Glutamatergic neuron (in vitro differentiated cells): Measurements from ENCODE around the gene LINC01488. TPM values are rescaled to one million over a fixed set of nuclear protein-coding genes. Genes with fewer than 3 reads are reported as not detected.

Experiments
- DNase-seq: peaks from one replicate; pipeline ENCODE4 v3.0.0; 2022
- H3K27ac Mint-ChIP-seq: one replicate; pipeline ENCODE4 v1.8.0; 2020; ENCODE audit warnings: mild to moderate bottlenecking, mixed read lengths, inconsistent platforms; ENCODE audit not compliant: unreplicated experiment
- H3K27me3 Mint-ChIP-seq: one replicate; pipeline ENCODE4 v1.8.0; 2020; ENCODE audit warnings: mild to moderate bottlenecking, moderate library complexity, mixed read lengths, inconsistent platforms; ENCODE audit not compliant: unreplicated experiment
- H3K36me3 Mint-ChIP-seq: one replicate; pipeline ENCODE4 v1.8.0; 2020; ENCODE audit warnings: mild to moderate bottlenecking, mixed read lengths, inconsistent platforms; ENCODE audit not compliant: unreplicated experiment
- H3K4me1 Mint-ChIP-seq: one replicate; pipeline ENCODE4 v1.8.0; 2020; ENCODE audit warnings: mild to moderate bottlenecking, low read depth, mixed read lengths, inconsistent platforms; ENCODE audit not compliant: unreplicated experiment
- H3K4me3 Mint-ChIP-seq: one replicate; pipeline ENCODE4 v1.8.0; 2020; ENCODE audit warnings: mild to moderate bottlenecking, mixed read lengths, inconsistent platforms; ENCODE audit not compliant: unreplicated experiment
- H3K9me3 Mint-ChIP-seq: one replicate; pipeline ENCODE4 v1.8.0; 2020; ENCODE audit warnings: mild to moderate bottlenecking, moderate library complexity, mixed read lengths, inconsistent platforms; ENCODE audit not compliant: unreplicated experiment
- total RNA-seq: library from RNA; stranded (reverse); fragmentation: NEBNext Ultra II Directional; extraction: Animal tissue kit (Norgen Biotek cat#: 25700); gene quantifications from one replicate; pipeline ENCODE4 v1.2.1, GENCODE V29; 2021; ENCODE audit not compliant: unreplicated experiment
- TF ChIP-seq, protein P1 (sequence below): fragments of 200-600 bp; sonication (generic); IDR thresholded peaks from one replicate; pipeline ENCODE4 v1.5.0; 2021; ENCODE audit not compliant: partially characterized antibody, unreplicated experiment

Gene LINC01488
- total RNA-seq, 1 donor from 2014 or later, result not detected

DNA sequence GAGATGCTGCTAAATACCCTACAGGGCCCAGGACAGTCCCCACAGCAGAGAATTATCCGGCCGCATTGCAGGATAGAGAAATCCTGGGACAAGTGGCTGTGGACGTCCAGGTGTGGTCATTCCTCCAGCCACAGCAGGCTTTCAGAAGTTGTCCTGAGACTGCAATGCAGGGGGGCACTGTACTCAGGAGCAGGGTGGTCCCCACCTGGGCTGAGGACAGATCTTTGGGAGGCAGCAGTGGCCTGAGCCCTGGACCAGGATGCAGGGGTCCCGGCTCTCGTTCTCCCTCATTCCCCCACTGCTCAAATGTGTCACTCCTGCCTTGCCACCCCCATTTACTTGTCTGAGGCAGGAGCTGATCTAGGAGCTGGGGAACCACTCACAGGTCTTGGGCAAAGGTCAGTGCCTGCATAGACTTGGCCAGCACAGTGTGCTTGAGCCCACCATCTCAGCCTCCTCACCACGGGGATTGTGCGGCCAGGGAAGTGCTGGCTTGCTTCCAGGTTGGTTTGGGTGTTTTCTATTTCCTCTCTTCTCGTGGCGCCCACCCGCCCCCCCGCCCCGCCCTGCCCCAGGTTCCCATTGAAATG, 15.3 kb downstream of the LINC01488 start:
- DNase-seq, result no peak
- peaks cover under 1% of the 10 kb centered on the region for H3K36me3 Mint-ChIP-seq
- H3K9me3 Mint-ChIP-seq, result no peaks in the 10 kb centered on the region
- no peak overlapping the region for H3K27ac Mint-ChIP-seq
- TF ChIP-seq, protein P1, sequence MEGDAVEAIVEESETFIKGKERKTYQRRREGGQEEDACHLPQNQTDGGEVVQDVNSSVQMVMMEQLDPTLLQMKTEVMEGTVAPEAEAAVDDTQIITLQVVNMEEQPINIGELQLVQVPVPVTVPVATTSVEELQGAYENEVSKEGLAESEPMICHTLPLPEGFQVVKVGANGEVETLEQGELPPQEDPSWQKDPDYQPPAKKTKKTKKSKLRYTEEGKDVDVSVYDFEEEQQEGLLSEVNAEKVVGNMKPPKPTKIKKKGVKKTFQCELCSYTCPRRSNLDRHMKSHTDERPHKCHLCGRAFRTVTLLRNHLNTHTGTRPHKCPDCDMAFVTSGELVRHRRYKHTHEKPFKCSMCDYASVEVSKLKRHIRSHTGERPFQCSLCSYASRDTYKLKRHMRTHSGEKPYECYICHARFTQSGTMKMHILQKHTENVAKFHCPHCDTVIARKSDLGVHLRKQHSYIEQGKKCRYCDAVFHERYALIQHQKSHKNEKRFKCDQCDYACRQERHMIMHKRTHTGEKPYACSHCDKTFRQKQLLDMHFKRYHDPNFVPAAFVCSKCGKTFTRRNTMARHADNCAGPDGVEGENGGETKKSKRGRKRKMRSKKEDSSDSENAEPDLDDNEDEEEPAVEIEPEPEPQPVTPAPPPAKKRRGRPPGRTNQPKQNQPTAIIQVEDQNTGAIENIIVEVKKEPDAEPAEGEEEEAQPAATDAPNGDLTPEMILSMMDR, result no peak
- peaks cover 1% of the 10 kb centered on the region for H3K4me1 Mint-ChIP-seq
- no peaks in the 10 kb centered on the region for H3K27me3 Mint-ChIP-seq
- H3K4me3 Mint-ChIP-seq, result no peak overlapping the region

DNA sequence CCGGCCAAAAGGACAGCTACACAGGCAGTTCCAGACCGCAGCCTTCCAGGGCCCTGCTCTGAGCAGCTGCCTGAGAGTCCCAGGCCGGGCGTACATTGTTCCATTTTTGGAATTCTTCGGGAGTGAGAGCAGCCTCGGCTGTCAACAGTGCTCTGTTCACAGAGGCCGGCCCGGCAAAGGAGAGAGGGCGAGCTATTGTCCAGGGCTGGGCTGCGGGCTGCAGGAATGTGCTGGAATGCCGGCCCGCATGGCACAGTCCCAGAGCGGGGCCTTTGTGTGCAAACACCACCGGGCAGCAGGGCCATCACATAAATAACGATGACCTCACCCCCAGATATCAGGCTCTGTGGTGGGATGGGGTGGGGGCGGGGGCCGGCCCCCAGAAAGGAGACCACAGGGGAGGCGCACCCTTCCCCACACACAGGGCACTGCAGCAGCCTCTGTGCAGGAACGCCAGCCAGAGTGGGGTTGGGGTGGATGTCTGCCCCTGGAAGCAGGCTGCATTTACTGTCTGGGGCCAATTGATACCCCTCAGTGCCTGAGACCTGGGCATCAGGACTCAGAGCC, 15.8 kb downstream of the LINC01488 start:
- TF ChIP-seq, protein P1, result no peak
- no peak for DNase-seq
- no peaks in the 10 kb centered on the region for H3K36me3 Mint-ChIP-seq
- H3K27ac Mint-ChIP-seq, result no peak overlapping the region
- H3K27me3 Mint-ChIP-seq, result no peaks in the 10 kb centered on the region
- no peak overlapping the region for H3K4me3 Mint-ChIP-seq
- H3K4me1 Mint-ChIP-seq, result peaks cover 1% of the 10 kb centered on the region
- H3K9me3 Mint-ChIP-seq, result no peaks in the 10 kb centered on the region

DNA sequence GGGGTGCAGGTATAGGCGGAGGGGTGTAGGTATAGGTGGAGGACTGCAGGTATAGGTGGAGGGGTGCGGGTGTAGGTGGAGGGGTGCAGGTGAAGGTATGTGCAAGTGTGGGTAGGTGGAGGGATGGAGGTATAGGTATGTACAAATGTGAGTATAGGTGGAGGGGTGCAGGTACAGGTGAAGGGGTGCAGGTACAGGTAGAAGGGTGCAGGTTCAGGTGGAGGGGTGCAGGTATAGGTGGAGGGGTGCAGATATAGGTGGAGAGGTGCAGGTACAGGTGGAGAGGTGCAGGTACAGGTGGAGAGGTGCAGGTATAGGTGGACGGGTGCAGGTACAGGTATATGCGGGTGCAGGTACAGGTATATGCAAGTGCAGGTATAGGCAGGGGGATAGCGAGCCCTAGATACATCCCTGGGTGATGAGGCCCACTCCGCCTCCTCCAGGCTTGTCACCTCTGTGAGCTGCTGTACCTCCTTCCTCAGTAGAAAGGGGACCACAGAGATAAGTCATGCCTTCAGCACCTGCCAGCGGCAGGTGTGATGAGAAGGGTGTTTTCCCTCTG, 17.2 kb downstream of the LINC01488 start:
- Mint-ChIP-seq H3K9me3 (no peaks in the 10 kb centered on the region), H3K4me3 (no peak overlapping the region), H3K36me3 (peaks cover 4% of the 10 kb centered on the region), H3K27ac (no peak overlapping the region), H3K4me1 (peaks cover 1% of the 10 kb centered on the region), H3K27me3 (no peaks in the 10 kb centered on the region)
- TF ChIP-seq, protein P1, result no peak
- DNase-seq, result no peak

DNA sequence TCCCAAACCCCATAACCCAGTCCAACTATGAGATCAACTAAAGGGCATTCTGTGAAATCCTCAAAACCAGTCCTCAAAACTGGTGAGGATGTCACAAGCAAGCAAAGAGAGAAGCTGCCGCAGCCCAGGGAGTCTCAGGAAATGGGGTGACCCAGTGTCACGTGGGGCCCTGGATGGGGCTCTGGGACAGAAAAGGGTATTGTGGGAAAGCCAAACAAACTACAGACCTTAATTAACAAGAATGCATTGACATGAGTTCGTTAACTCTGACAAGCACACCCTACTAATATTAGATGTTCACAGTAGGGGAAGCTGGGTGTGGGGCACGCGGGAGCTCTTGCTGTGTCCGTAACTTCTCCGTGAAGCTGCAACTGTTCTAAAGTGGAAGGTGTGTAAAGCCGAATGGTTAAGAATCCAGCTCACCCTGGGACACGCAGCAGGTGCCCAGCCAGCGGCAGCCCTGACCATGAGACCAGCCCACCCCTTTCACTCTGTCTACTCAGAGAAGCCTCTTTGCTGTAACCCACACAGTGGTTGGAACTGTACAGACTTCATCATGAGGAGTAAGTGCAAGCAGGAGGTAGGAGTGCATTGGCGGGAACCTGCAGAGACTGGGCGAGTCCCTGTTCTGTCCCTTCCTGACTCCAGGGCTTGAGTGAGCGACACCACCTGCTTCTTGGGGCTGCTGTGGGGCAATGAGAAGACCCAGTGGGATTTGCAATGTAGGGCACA, 17.9 kb downstream of the LINC01488 start:
- no peak overlapping the region for H3K4me3 Mint-ChIP-seq

More for the DNA sequence above, 17.9 kb downstream of the LINC01488 start:
- Mint-ChIP-seq H3K9me3 (no peaks in the 10 kb centered on the region), H3K27me3 (no peaks in the 10 kb centered on the region), H3K27ac (no peak overlapping the region), H3K36me3 (peaks cover 4% of the 10 kb centered on the region), H3K4me1 (peaks cover 1% of the 10 kb centered on the region)
- TF ChIP-seq, protein P1, result no peak
- DNase-seq, result no peak
